Esophagus muscularis mucosa (tissue), 4 donors: ENCODE results near the gene FBXW11. TPM values are rescaled to one million over a fixed set of nuclear protein-coding genes. Genes with fewer than 3 reads are reported as not detected.

Source experiments
- DNase-seq: peaks from one replicate; pipeline ENCODE4 v3.0.0-alpha.2; 2017; ENCODE audit errors: extremely low spot score
- H3K27ac ChIP-seq, 4 donors: fragments of 200-600 bp; sonication (generic); replicated peaks in 1 of 4; 1 replicate in 3 of 4; 2 replicates in 1 of 4; pipeline ENCODE4 v1.5.1; 2016 to 2019; ENCODE audit warnings: mild to moderate bottlenecking in 1 of 4
- H3K27me3 ChIP-seq, 4 donors: fragments of 200-600 bp; sonication (generic); one replicate each; pipeline versions ENCODE4 v1.5.1 to v1.6.0; 2016 to 2019
- H3K36me3 ChIP-seq, 4 donors: fragments of 200-600 bp; sonication (generic); one replicate each; pipeline ENCODE4 v1.5.1; 2016 to 2019
- H3K4me1 ChIP-seq, 4 donors: fragments of 200-600 bp; sonication (generic); one replicate each; pipeline ENCODE4 v1.5.1; 2016 to 2019
- H3K4me3 ChIP-seq, 4 donors: fragments of 200-600 bp; sonication (generic); 1 replicate in 2 of 4; 2 replicates in 2 of 4; pipeline ENCODE4 v1.5.1; 2016 to 2019; ENCODE audit warnings: mild to moderate bottlenecking in 4 of 4, moderate library complexity in 1 of 4
- H3K9me3 ChIP-seq, 4 donors: fragments of 200-600 bp; sonication (generic); 1 replicate in 3 of 4; 2 replicates in 1 of 4; pipeline ENCODE4 v1.5.1; 2016 to 2019
- CTCF ChIP-seq, 3 experiments: fragments of 200-600 bp in 2 of 3; fragments of 450-650 bp in 1 of 3; sonication (generic) in 2 of 3; IDR thresholded peaks; one replicate each; pipeline ENCODE4 v1.5.1; 2017 to 2019; ENCODE audit warnings: antibody characterized with exemption in 3 of 3, mild to moderate bottlenecking in 2 of 3, moderate library complexity in 1 of 3
- EP300 ChIP-seq: sonication (generic); formaldehyde crosslinking; IDR thresholded peaks from one replicate; pipeline ENCODE4 v1.6.1; 2017; ENCODE audit warnings: antibody characterized with exemption
- POLR2A ChIP-seq: fragments of 450-650 bp; IDR thresholded peaks from one replicate; pipeline ENCODE4 v1.6.1; 2017; ENCODE audit warnings: antibody characterized with exemption, moderate library complexity, mild to moderate bottlenecking, low read depth
- POLR2AphosphoS5 ChIP-seq, 2 donors: sonication (generic); formaldehyde crosslinking; IDR thresholded peaks; one replicate each; pipeline ENCODE4 v1.6.1; 2017; ENCODE audit warnings: antibody characterized with exemption in 2 of 2
- WGBS: methylation state at CpG from one replicate; pipeline ENCODE4 v1.1.5; 2018; 5-methylcytosine and 5-hydroxymethylcytosine counted together
- intact Hi-C: fragments of 100-400 bp; cut with DNase I; formaldehyde crosslinking; loops from one replicate; pipeline ENCODE4 v1.15.1; 2023
- total RNA-seq, 4 donors: library from RNA; depleted of rRNA; stranded (reverse); fragments of >200 nt; gene quantifications; one replicate each; pipeline versions ENCODE4 v1.1.0 to v1.2.1, GENCODE V29; 2016

The FBXW11 gene
- total RNA-seq, 4 donors from 2014 or later, result 60.8 to 75.6 (median 66.3) TPM

GRCh38 chr5:171825051-171825450 lies 181.4 kb downstream of the FBXW11 start:
- no peaks in the 10 kb centered on the region for H3K4me1 ChIP-seq
- no peak overlapping the region for H3K27ac ChIP-seq
- DNase-seq, result no peak
- intact Hi-C loops, result no loop called here
- no peaks in the 10 kb centered on the region for H3K36me3 ChIP-seq
- WGBS, result 96% methylated on average over 3 of the region's 3 CpGs
- no peak overlapping the region for H3K4me3 ChIP-seq
- peaks cover 0 to 12% (median 0%) of the 10 kb centered on the region in 4 donors for H3K27me3 ChIP-seq
- TF ChIP-seq POLR2A (no peak), EP300 (no peak), POLR2AphosphoS5 (IDR thresholded peaks at IDR 0.05) (no peak), CTCF (IDR thresholded peaks at IDR 0.05) (no peak)
- H3K9me3 ChIP-seq, result peaks cover 0 to 4% (median 0%) of the 10 kb centered on the region in 4 donors

- Histone ChIP-seq H3K27ac (no peak overlapping the region), H3K9me3 (no peaks in the 10 kb centered on the region), H3K27me3 (peaks cover 0 to 12% (median 0%) of the 10 kb centered on the region in 4 donors), H3K4me3 (no peak overlapping the region), H3K4me1 (no peaks in the 10 kb centered on the region), H3K36me3 (no peaks in the 10 kb centered on the region)
- intact Hi-C loops, result no loop called here
- no peak for TF ChIP-seq POLR2A
- TF ChIP-seq EP300, result no peak
- TF ChIP-seq CTCF (IDR thresholded peaks at IDR 0.05), result no peak
- TF ChIP-seq POLR2AphosphoS5 (IDR thresholded peaks at IDR 0.05), result no peak
- WGBS, result 73% methylated on average over 5 of the region's 5 CpGs
- DNase-seq, result no peak
Measured at GRCh38 chr5:171823269-171823668, 183.2 kb downstream of the FBXW11 start.

- Histone ChIP-seq H3K27ac (no peak overlapping the region), H3K36me3 (no peaks in the 10 kb centered on the region), H3K27me3 (peaks cover 0 to 12% (median 0%) of the 10 kb centered on the region in 4 donors), H3K4me1 (no peaks in the 10 kb centered on the region), H3K4me3 (no peak overlapping the region), H3K9me3 (no peaks in the 10 kb centered on the region)
- intact Hi-C loops, result no loop called here
- DNase-seq, result no peak
- WGBS, result 86% methylated on average over 4 of the region's 4 CpGs
- TF ChIP-seq POLR2AphosphoS5 (IDR thresholded peaks at IDR 0.05), result no peak
- TF ChIP-seq CTCF (IDR thresholded peaks at IDR 0.05), result no peak
Measured at GRCh38 chr5:171821286-171821685, 185.2 kb downstream of the FBXW11 start.

- no peak for DNase-seq
- H3K4me1 ChIP-seq, result no peaks in the 10 kb centered on the region
- H3K9me3 ChIP-seq, result no peaks in the 10 kb centered on the region
- no peaks in the 10 kb centered on the region for H3K36me3 ChIP-seq
- 96% methylated on average over 11 of the region's 11 CpGs for WGBS
- TF ChIP-seq EP300 (no peak), POLR2AphosphoS5 (IDR thresholded peaks at IDR 0.05) (no peak), CTCF (IDR thresholded peaks at IDR 0.05) (no peak), POLR2A (no peak)
- intact Hi-C loops, result no loop called here
- H3K27ac ChIP-seq, result no peak overlapping the region
- H3K4me3 ChIP-seq, result no peak overlapping the region
- H3K27me3 ChIP-seq, result peaks cover 0 to 12% (median 0%) of the 10 kb centered on the region in 4 donors
Measured at GRCh38 chr5:171820561-171820960, 185.9 kb downstream of the FBXW11 start.

- 33% methylated on average over 1 of the region's 1 CpG for WGBS
- Histone ChIP-seq H3K4me1 (no peaks in the 10 kb centered on the region), H3K4me3 (no peak overlapping the region), H3K27ac (no peak overlapping the region), H3K27me3 (peaks cover 0 to 12% (median 0%) of the 10 kb centered on the region in 4 donors), H3K9me3 (peaks cover 0 to 9% (median 4%) of the 10 kb centered on the region in 4 donors), H3K36me3 (no peaks in the 10 kb centered on the region)
- intact Hi-C loops, result no loop called here
- TF ChIP-seq CTCF (IDR thresholded peaks at IDR 0.05), result no peak
- TF ChIP-seq EP300, result no peak
- TF ChIP-seq POLR2AphosphoS5 (IDR thresholded peaks at IDR 0.05), result no peak
- no peak for TF ChIP-seq POLR2A
- DNase-seq, result no peak
Measured at GRCh38 chr5:171816666-171817065, 189.8 kb downstream of the FBXW11 start.
